HCT116 (cell line): ENCODE results near the gene ASB14. TPM values are rescaled to one million over a fixed set of nuclear protein-coding genes. Genes with fewer than 3 reads are reported as not detected.

ENCODE experiments used
- ATAC-seq: fragments of 200-7000 bp; cut with Tn5 transposase; 2 replicates; pipeline ENCODE4 v1.9.1; 2020; ENCODE audit warnings: mild to moderate bottlenecking, moderate library complexity
- BruUV-seq: library from RNA; stranded (reverse); fragments of 400-500 nt; replicated peaks from 2 replicates; lab custom pipeline; 2021; lab: Mats Ljungman, UMichigan
- CTCF ChIA-PET: fragments of 300-600 bp; sonication (Branson Sonifier 250); formaldehyde crosslinking; loops from one replicate; lab custom pipeline; 2021; ENCODE audit warnings: antibody characterized with exemption; lab: Charles Lee
- POLR2A ChIA-PET: fragments of 300-600, 350-600 bp; sonication (Branson Sonifier 250); formaldehyde crosslinking; loops from one replicate; lab custom pipeline; 2021; ENCODE audit warnings: antibody characterized with exemption; lab: Charles Lee
- RAD21 ChIA-PET, 2 experiments: fragments of 300-600 bp; sonication (Branson Sonifier 250); formaldehyde crosslinking; loops; one replicate each; lab custom pipeline; 2023; ENCODE audit warnings: low total read pairs in 2 of 2; ENCODE audit not compliant: uncharacterized antibody in 2 of 2, unreplicated experiment in 2 of 2, low non-redundant PET in 1 of 2; lab: Charles Lee
- DNase-seq: peaks from one replicate; pipeline ENCODE4 v3.0.0-alpha.2; 2010; ENCODE audit warnings: low read depth, low spot score
- H2AFZ ChIP-seq: fragments of 200-600 bp; shearing (Covaris generic), sonication (generic); 2 replicates; pipeline ENCODE4 v1.6.1; 2017; ENCODE audit warnings: low read depth, mixed run types, mixed read lengths, antibody characterized with exemption, low read length; ENCODE audit not compliant: poor library complexity, severe bottlenecking
- H3K27ac ChIP-seq: 2 replicates; pipeline ENCODE4 v1.5.1; 2012; ENCODE audit warnings: low read depth, low read length
- H3K27me3 ChIP-seq: fragments of 200-600 bp; sonication (generic); 2 replicates; pipeline ENCODE4 v1.6.1; 2016; ENCODE audit warnings: mixed run types, low read length, mixed read lengths; ENCODE audit not compliant: insufficient read depth
- H3K36me3 ChIP-seq, 2 experiments: fragments of 200-500 bp in 1 of 2; fragments of 200-600 bp in 1 of 2; sonication (Bioruptor generic) in 1 of 2; sonication (generic) in 1 of 2; 2 replicates each; pipeline versions ENCODE4 v1.5.1 to v1.6.1; 2014 to 2016; ENCODE audit warnings: low read length in 2 of 2, inconsistent platforms in 1 of 2, mixed read lengths in 1 of 2, mixed run types in 1 of 2; ENCODE audit not compliant: insufficient read depth in 2 of 2, control insufficient read depth in 1 of 2
- H3K4me1 ChIP-seq, 2 experiments: fragments of 200-600 bp in 1 of 2; sonication (generic) in 1 of 2; 2 replicates each; pipeline versions ENCODE4 v1.5.1 to v1.6.1; 2012 to 2017; ENCODE audit warnings: low read length in 2 of 2, inconsistent platforms in 1 of 2, mild to moderate bottlenecking in 1 of 2, mixed read lengths in 1 of 2, mixed run types in 1 of 2, moderate library complexity in 1 of 2; ENCODE audit not compliant: insufficient read depth in 2 of 2, control insufficient read depth in 1 of 2
- H3K4me2 ChIP-seq: fragments of 200-600 bp; sonication (generic); 2 replicates; pipeline ENCODE4 v1.6.1; 2017; ENCODE audit warnings: mixed run types, low read length, mixed read lengths
- H3K4me3 ChIP-seq, 2 experiments: fragments of 200-600 bp in 1 of 2; sonication (generic) in 1 of 2; replicated peaks in 1 of 2; 2 replicates each; pipeline ENCODE4 v1.5.1; 2011 to 2016; ENCODE audit warnings: low read length in 2 of 2, control low read depth in 1 of 2, low read depth in 1 of 2, mild to moderate bottlenecking in 1 of 2, mixed read lengths in 1 of 2, mixed run types in 1 of 2
- H3K79me2 ChIP-seq: fragments of 200-600 bp; sonication (generic); 2 replicates; pipeline ENCODE4 v1.6.1; 2017; ENCODE audit warnings: mild to moderate bottlenecking, mixed run types, low read length, moderate library complexity, mixed read lengths; ENCODE audit not compliant: insufficient read depth
- H3K9ac ChIP-seq: fragments of 200-600 bp; sonication (generic); 2 replicates; pipeline ENCODE4 v1.6.1; 2016; ENCODE audit warnings: low read length, mixed read lengths
- H3K9me2 ChIP-seq: fragments of 200-600 bp; sonication (generic), shearing (Covaris generic); 2 replicates; pipeline ENCODE4 v1.6.1; 2017; ENCODE audit warnings: mixed run types, mild to moderate bottlenecking, moderate library complexity; ENCODE audit not compliant: insufficient read depth
- H3K9me3 ChIP-seq, 2 experiments: fragments of 200-500 bp in 1 of 2; fragments of 200-600 bp in 1 of 2; sonication (Bioruptor generic) in 1 of 2; sonication (generic) in 1 of 2; 2 replicates each; pipeline ENCODE4 v1.6.1; 2014 to 2017; ENCODE audit warnings: low read length in 2 of 2, mixed read lengths in 2 of 2, inconsistent platforms in 1 of 2, low read depth in 1 of 2, mild to moderate bottlenecking in 1 of 2, mixed run types in 1 of 2, moderate library complexity in 1 of 2; ENCODE audit not compliant: control insufficient read depth in 1 of 2, insufficient read depth in 1 of 2
- H4K20me1 ChIP-seq: fragments of 200-600 bp; sonication (generic), shearing (Covaris generic); 2 replicates; pipeline ENCODE4 v1.6.1; 2017; ENCODE audit warnings: mixed run types, mild to moderate bottlenecking, moderate library complexity; ENCODE audit not compliant: insufficient read depth
- CEBPB ChIP-seq: IDR thresholded peaks from 2 replicates; pipeline ENCODE4 v1.6.1; 2012; ENCODE audit warnings: low read depth
- ELF1 ChIP-seq: IDR thresholded peaks from 2 replicates; pipeline ENCODE4 v1.6.1; 2012; ENCODE audit warnings: low read depth, borderline replicate concordance
- EZH2phosphoT487 ChIP-seq: fragments of 200-600 bp; IDR thresholded peaks from 2 replicates; pipeline ENCODE4 v1.6.1; 2018; ENCODE audit warnings: antibody characterized with exemption, borderline replicate concordance
- JUND ChIP-seq: IDR thresholded peaks from 2 replicates; pipeline ENCODE4 v1.6.1; 2012
- POLR2A ChIP-seq: IDR thresholded peaks from 2 replicates; pipeline ENCODE4 v1.7.0; 2011; ENCODE audit warnings: borderline replicate concordance; ENCODE audit not compliant: insufficient read depth, insufficient read length; ENCODE audit errors: extremely low read depth
- POLR2AphosphoS5 ChIP-seq: IDR thresholded peaks from 2 replicates; pipeline ENCODE4 v1.6.1; 2011; ENCODE audit warnings: mild to moderate bottlenecking, low read depth, low read length, moderate library complexity
- SIN3A ChIP-seq: IDR thresholded peaks from 2 replicates; pipeline ENCODE4 v1.6.1; 2012; ENCODE audit warnings: low read depth
- SP1 ChIP-seq: IDR thresholded peaks from 2 replicates; pipeline ENCODE4 v1.6.1; 2012; ENCODE audit warnings: low read depth
- ZNF274 ChIP-seq: fragments of 200-500 bp; sonication (Bioruptor generic); IDR thresholded peaks from 2 replicates; pipeline ENCODE4 v1.6.1; 2014; ENCODE audit warnings: mild to moderate bottlenecking, low read depth, low read length, inconsistent platforms
- intact Hi-C: fragments of 100-400 bp; cut with micrococcal nuclease; formaldehyde crosslinking; loops from 2 replicates; pipeline ENCODE4 v1.10.0; 2022
- total RNA-seq: library from RNA; stranded (reverse); gene quantifications from one replicate; pipeline ENCODE4 v1.2.1, GENCODE V29; 2021; ENCODE audit not compliant: unreplicated experiment
- TF ChIP-seq, protein P1 (sequence below): IDR thresholded peaks from 2 replicates; pipeline ENCODE4 v1.6.1; 2012
- TF ChIP-seq, protein P2 (sequence below): IDR thresholded peaks from 2 replicates; pipeline ENCODE4 v1.6.1; 2012; ENCODE audit warnings: low read depth

ASB14 gene
- total RNA-seq, 1 experiment from 2014 or later = not detected

- H3K79me2 ChIP-seq = no peaks in the 10 kb centered on the region
- DNase-seq (no peak), ATAC-seq (no peak)
- no TSS peak for BruUV-seq
- H4K20me1 ChIP-seq = no peaks in the 10 kb centered on the region
- H3K4me2 ChIP-seq = no peak overlapping the region
- H3K9me3 ChIP-seq = peaks cover 0 to 4% of the 10 kb centered on the region in 2 experiments; a peak in 2 of 4 replicates
- POLR2A ChIA-PET = no interaction called here
- H2AFZ ChIP-seq = no peak overlapping the region
- H3K9me2 ChIP-seq = no peaks in the 10 kb centered on the region
- no peaks in the 10 kb centered on the region for H3K4me1 ChIP-seq
- H3K27me3 ChIP-seq = no peaks in the 10 kb centered on the region
- no peak overlapping the region for H3K4me3 ChIP-seq
- H3K9ac ChIP-seq = no peak overlapping the region
- RAD21 ChIA-PET = no interaction called here
- no peaks in the 10 kb centered on the region for H3K36me3 ChIP-seq
- no peak overlapping the region for H3K27ac ChIP-seq
- CTCF ChIA-PET = no interaction called here
- TF ChIP-seq, protein P1, sequence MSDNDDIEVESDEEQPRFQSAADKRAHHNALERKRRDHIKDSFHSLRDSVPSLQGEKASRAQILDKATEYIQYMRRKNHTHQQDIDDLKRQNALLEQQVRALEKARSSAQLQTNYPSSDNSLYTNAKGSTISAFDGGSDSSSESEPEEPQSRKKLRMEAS = no peak
- no peak for TF ChIP-seq POLR2AphosphoS5
- no peak for TF ChIP-seq EZH2phosphoT487
- no peak for TF ChIP-seq JUND
- no peak for TF ChIP-seq ZNF274
- no peak for TF ChIP-seq POLR2A
- TF ChIP-seq, protein P2, sequence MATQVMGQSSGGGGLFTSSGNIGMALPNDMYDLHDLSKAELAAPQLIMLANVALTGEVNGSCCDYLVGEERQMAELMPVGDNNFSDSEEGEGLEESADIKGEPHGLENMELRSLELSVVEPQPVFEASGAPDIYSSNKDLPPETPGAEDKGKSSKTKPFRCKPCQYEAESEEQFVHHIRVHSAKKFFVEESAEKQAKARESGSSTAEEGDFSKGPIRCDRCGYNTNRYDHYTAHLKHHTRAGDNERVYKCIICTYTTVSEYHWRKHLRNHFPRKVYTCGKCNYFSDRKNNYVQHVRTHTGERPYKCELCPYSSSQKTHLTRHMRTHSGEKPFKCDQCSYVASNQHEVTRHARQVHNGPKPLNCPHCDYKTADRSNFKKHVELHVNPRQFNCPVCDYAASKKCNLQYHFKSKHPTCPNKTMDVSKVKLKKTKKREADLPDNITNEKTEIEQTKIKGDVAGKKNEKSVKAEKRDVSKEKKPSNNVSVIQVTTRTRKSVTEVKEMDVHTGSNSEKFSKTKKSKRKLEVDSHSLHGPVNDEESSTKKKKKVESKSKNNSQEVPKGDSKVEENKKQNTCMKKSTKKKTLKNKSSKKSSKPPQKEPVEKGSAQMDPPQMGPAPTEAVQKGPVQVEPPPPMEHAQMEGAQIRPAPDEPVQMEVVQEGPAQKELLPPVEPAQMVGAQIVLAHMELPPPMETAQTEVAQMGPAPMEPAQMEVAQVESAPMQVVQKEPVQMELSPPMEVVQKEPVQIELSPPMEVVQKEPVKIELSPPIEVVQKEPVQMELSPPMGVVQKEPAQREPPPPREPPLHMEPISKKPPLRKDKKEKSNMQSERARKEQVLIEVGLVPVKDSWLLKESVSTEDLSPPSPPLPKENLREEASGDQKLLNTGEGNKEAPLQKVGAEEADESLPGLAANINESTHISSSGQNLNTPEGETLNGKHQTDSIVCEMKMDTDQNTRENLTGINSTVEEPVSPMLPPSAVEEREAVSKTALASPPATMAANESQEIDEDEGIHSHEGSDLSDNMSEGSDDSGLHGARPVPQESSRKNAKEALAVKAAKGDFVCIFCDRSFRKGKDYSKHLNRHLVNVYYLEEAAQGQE = no peak
- TF ChIP-seq CEBPB = no peak
- TF ChIP-seq SP1 = no peak
- no peak for TF ChIP-seq ELF1
- TF ChIP-seq SIN3A = no peak
- TF ChIP-seq, all 23 proteins: peak for 0
- intact Hi-C loops = no loop called here
Measured at GRCh38 chr3:57314204-57314603, 21.7 kb upstream of the ASB14 start.
